ENCODE data around the gene TET2.

Gene TET2

GRCh38 chr4:105304085-105304484 is 157.4 kb downstream of the TET2 start:
- DNase-seq = no peak

- no peak for DNase-seq
Observed at GRCh38 chr4:105305019-105305836, 158.6 kb downstream of the TET2 start.

GRCh38 chr4:105306158-105306781 is 159.6 kb downstream of the TET2 start:
- no peak for DNase-seq

GRCh38 chr4:105306820-105307219 is 160.1 kb downstream of the TET2 start:
- no peak for DNase-seq

- no peak for DNase-seq
Observed at GRCh38 chr4:105318486-105318885, 171.8 kb downstream of the TET2 start.

GRCh38 chr4:105327222-105327621 is 180.5 kb downstream of the TET2 start:
- DNase-seq = no peak

- no peak for DNase-seq
Observed at GRCh38 chr4:105327956-105328355, 181.3 kb downstream of the TET2 start.

- no peak for DNase-seq
Observed at GRCh38 chr4:105329081-105329480, 182.4 kb downstream of the TET2 start.
